ENCODE measurements around the gene BTBD9. TPM values are rescaled to one million over a fixed set of nuclear protein-coding genes. Genes with fewer than 3 reads are reported as not detected.

Gene BTBD9
- total RNA-seq, 2 donors from 2014 or later = 30.1 to 45.8 TPM

GRCh38 chr6:38191418-38191817, 448.3 kb downstream of the BTBD9 start:
- Histone ChIP-seq H3K4me1 (ENCODE audit: control insufficient read depth in 1 of 2, low read depth in 2 of 2) (no peaks in the 10 kb centered on the region), H3K27ac (no peak overlapping the region), H3K4me3 (no peak overlapping the region), H3K27me3 (replicated peaks; ENCODE audit: insufficient read depth) (no peaks in the 10 kb centered on the region), H3K9me3 (no peaks in the 10 kb centered on the region), H3K36me3 (no peaks in the 10 kb centered on the region)
- TF ChIP-seq CTCF (IDR thresholded peaks at IDR 0.05) = no peak
- DNase-seq (ENCODE audit: low spot score) (no peak), ATAC-seq (ENCODE audit: insufficient number of reproducible peaks, low FRiP score, low read depth) (no peak)

GRCh38 chr6:38188677-38189335, 450.9 kb downstream of the BTBD9 start:
- Histone ChIP-seq H3K9me3 (no peaks in the 10 kb centered on the region), H3K36me3 (no peaks in the 10 kb centered on the region), H3K27me3 (replicated peaks; ENCODE audit: insufficient read depth) (no peaks in the 10 kb centered on the region), H3K4me1 (ENCODE audit: control insufficient read depth in 1 of 2, low read depth in 2 of 2) (no peaks in the 10 kb centered on the region), H3K4me3 (no peak overlapping the region), H3K27ac (no peak overlapping the region)
- no peak for TF ChIP-seq CTCF (IDR thresholded peaks at IDR 0.05)
- DNase-seq (ENCODE audit: low spot score) (no peak), ATAC-seq (ENCODE audit: insufficient number of reproducible peaks, low FRiP score, low read depth) (no peak)

GRCh38 chr6:38187811-38188590, 451.7 kb downstream of the BTBD9 start:
- TF ChIP-seq CTCF (IDR thresholded peaks at IDR 0.05) = no peak
- Histone ChIP-seq H3K4me3 (no peak overlapping the region), H3K27ac (no peak overlapping the region), H3K4me1 (ENCODE audit: control insufficient read depth in 1 of 2, low read depth in 2 of 2) (no peaks in the 10 kb centered on the region), H3K27me3 (replicated peaks; ENCODE audit: insufficient read depth) (no peaks in the 10 kb centered on the region), H3K9me3 (no peaks in the 10 kb centered on the region), H3K36me3 (no peaks in the 10 kb centered on the region)
- ATAC-seq (ENCODE audit: insufficient number of reproducible peaks, low FRiP score, low read depth) (no peak), DNase-seq (ENCODE audit: low spot score) (no peak)

- H3K9me3 ChIP-seq = no peaks in the 10 kb centered on the region
- no peak for TF ChIP-seq CTCF (IDR thresholded peaks at IDR 0.05)
- no peak for DNase-seq (ENCODE audit: low spot score)
- no peaks in the 10 kb centered on the region for H3K4me1 ChIP-seq (ENCODE audit: control insufficient read depth in 1 of 2, low read depth in 2 of 2)
- no peak for ATAC-seq (ENCODE audit: insufficient number of reproducible peaks, low FRiP score, low read depth)
- no peaks in the 10 kb centered on the region for H3K27me3 ChIP-seq (replicated peaks; ENCODE audit: insufficient read depth)
- H3K4me3 ChIP-seq = no peak overlapping the region
- H3K36me3 ChIP-seq = no peaks in the 10 kb centered on the region
- H3K27ac ChIP-seq = no peak overlapping the region
These were observed 452.4 kb downstream of the BTBD9 start for GRCh38 chr6:38187325-38187724.

- Histone ChIP-seq H3K27me3 (replicated peaks; ENCODE audit: insufficient read depth) (no peaks in the 10 kb centered on the region), H3K4me3 (no peak overlapping the region), H3K9me3 (no peaks in the 10 kb centered on the region), H3K27ac (no peak overlapping the region), H3K36me3 (no peaks in the 10 kb centered on the region), H3K4me1 (ENCODE audit: control insufficient read depth in 1 of 2, low read depth in 2 of 2) (no peaks in the 10 kb centered on the region)
- no peak for TF ChIP-seq CTCF (IDR thresholded peaks at IDR 0.05)
- DNase-seq (ENCODE audit: low spot score) (no peak), ATAC-seq (ENCODE audit: insufficient number of reproducible peaks, low FRiP score, low read depth) (no peak)
These were observed 454.0 kb downstream of the BTBD9 start for GRCh38 chr6:38185752-38186151.

Measured in thoracic aorta (tissue), 2 donors.